Small intestine (tissue), 16 donors: Measurements from ENCODE around the gene PVALB. TPM values are rescaled to one million over a fixed set of nuclear protein-coding genes. Genes with fewer than 3 reads are reported as not detected.

Source experiments
- DNase-seq, 2 donors: peaks; one replicate each; pipeline versions ENCODE4 v3.0.0 to v3.0.0-alpha.2; 2013
- FAIRE-seq: peaks from 2 replicates; lab custom pipeline; 2012; peaks lifted over from hg19 to GRCh38; lab: Jason Lieb, UNC
- H3K27ac ChIP-seq, 3 donors: one replicate each; pipeline ENCODE4 v1.5.1; 2013; ENCODE audit warnings: low read length in 2 of 3, mild to moderate bottlenecking in 2 of 3, control low read depth in 1 of 3, inconsistent platforms in 1 of 3, low read depth in 1 of 3, moderate library complexity in 1 of 3
- H3K27me3 ChIP-seq, 3 donors: one replicate each; pipeline ENCODE4 v1.6.1; 2013; ENCODE audit warnings: low read length in 3 of 3, inconsistent platforms in 1 of 3; ENCODE audit not compliant: control insufficient read depth in 3 of 3, insufficient read depth in 3 of 3
- H3K36me3 ChIP-seq, 3 donors: one replicate each; pipeline ENCODE4 v1.6.1; 2013; ENCODE audit warnings: low read length in 3 of 3, inconsistent platforms in 1 of 3, low read depth in 1 of 3, mild to moderate bottlenecking in 1 of 3, moderate library complexity in 1 of 3; ENCODE audit not compliant: control insufficient read depth in 3 of 3, insufficient read depth in 2 of 3
- H3K4me1 ChIP-seq, 3 donors: one replicate each; pipeline ENCODE4 v1.6.1; 2013; ENCODE audit warnings: low read length in 2 of 3, inconsistent platforms in 1 of 3, low read depth in 1 of 3, mild to moderate bottlenecking in 1 of 3, moderate library complexity in 1 of 3; ENCODE audit not compliant: control insufficient read depth in 3 of 3, insufficient read depth in 2 of 3
- H3K4me3 ChIP-seq, 3 donors: one replicate each; pipeline ENCODE4 v1.5.1; 2013; ENCODE audit warnings: low read length in 3 of 3, control low read depth in 1 of 3, inconsistent platforms in 1 of 3, low read depth in 1 of 3, mild to moderate bottlenecking in 1 of 3, moderate library complexity in 1 of 3
- H3K9me3 ChIP-seq, 2 donors: one replicate each; pipeline ENCODE4 v1.6.1; 2013; ENCODE audit warnings: low read depth in 1 of 2, low read length in 1 of 2; ENCODE audit not compliant: control insufficient read depth in 2 of 2, insufficient read depth in 1 of 2
- WGBS, 3 donors: extraction: QIAGEN DNeasy Blood & Tissue Kit; methylation state at CpG; one replicate each; pipeline ENCODE4 v1.1.7; 2013; 5-methylcytosine and 5-hydroxymethylcytosine counted together
- long read RNA-seq, 10 donors: transcript quantifications; one replicate each; lab custom pipeline, GENCODE V29; 2026
- polyA plus RNA-seq, 4 donors: library from polyadenylated mRNA; stranded (reverse) in 3 of 4; unstranded in 1 of 4; fragments of 200-250 nt in 3 of 4; fragments of 120-200 nt in 1 of 4; gene quantifications; one replicate each; pipeline versions ENCODE4 v1.2.1 to v1.2.3, GENCODE V29; 2013
- donor health status: healthy with polysubstance abuse.
- donor health status: control.
- donor health status: control.
- donor health status: Bipolar disorder and iron deficiency.
- donor health status: healthy.

PVALB gene, protein sequence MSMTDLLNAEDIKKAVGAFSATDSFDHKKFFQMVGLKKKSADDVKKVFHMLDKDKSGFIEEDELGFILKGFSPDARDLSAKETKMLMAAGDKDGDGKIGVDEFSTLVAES
- polyA plus RNA-seq, result under 1 TPM in 1 of 4 donors, not detected in 3; 0.27 TPM
- long read RNA-seq, donor 1, result 0 reads
- long read RNA-seq, donor 2, result 0 reads
- long read RNA-seq, donor 3, result 0 reads
- long read RNA-seq, donor 4, result 0 reads
- long read RNA-seq, donor 5, result 0 reads
- long read RNA-seq, donor 6, result 0 reads
- long read RNA-seq, donor 7, result 0 reads
- long read RNA-seq, donor 8, partial matches to known transcripts, result 0 of 1 reads
- long read RNA-seq, donor 8, other reads (novel, unspliced or antisense), result 0 of 1 reads
- long read RNA-seq, donor 9, partial matches to known transcripts, result 0 of 1 reads
- long read RNA-seq, donor 9, other reads (novel, unspliced or antisense), result 0 of 1 reads
- long read RNA-seq, donor 10, partial matches to known transcripts, result 0 of 3 reads
- long read RNA-seq, donor 10, other reads (novel, unspliced or antisense), result 0 of 3 reads

GRCh38 chr22:36816636-36817524 lies at the start of gene PVALB:
Gene PVALB, minus strand, starts transcription at chr22:36817035. Its CDS starts 30 bp downstream, at chr22:36817005.
- Histone ChIP-seq H3K9me3 (no peaks in the 10 kb centered on the region), H3K36me3 (no peaks in the 10 kb centered on the region), H3K4me3 (no peak within 1 kb of the TSS), H3K27me3 (peaks cover 14 to 67% (median 43%) of the 10 kb centered on the region in 3 donors), H3K4me1 (no peaks in the 10 kb centered on the region), H3K27ac (no peak within 1 kb of the TSS)
- WGBS, 3 donors, result 1 to 3% (median 2%) methylated on average over 63 to 75 of the region's 75 CpGs
- peak; percentile 21 to 78 for DNase-seq
- FAIRE-seq, result no peak

GRCh38 chr22:36865346-36865745 lies 48.5 kb upstream of the PVALB start:
- no peak overlapping the region for H3K27ac ChIP-seq
- no peaks in the 10 kb centered on the region for H3K4me1 ChIP-seq
- H3K4me3 ChIP-seq, result no peak overlapping the region
- no peak for FAIRE-seq
- H3K36me3 ChIP-seq, result no peaks in the 10 kb centered on the region
- H3K9me3 ChIP-seq, result no peaks in the 10 kb centered on the region
- H3K27me3 ChIP-seq, result peaks cover 0 to 4% (median 0%) of the 10 kb centered on the region in 3 donors
- no peak for DNase-seq
- WGBS, 3 donors, result 29 to 34% (median 34%) methylated on average over 12 to 13 of the region's 13 CpGs

GRCh38 chr22:36864454-36865215 lies 47.8 kb upstream of the PVALB start:
- H3K4me3 ChIP-seq, result no peak overlapping the region
- FAIRE-seq, result no peak
- 75 to 81% (median 78%) methylated on average over 13 to 14 of the region's 14 CpGs for WGBS, 3 donors
- no peak for DNase-seq
- H3K27me3 ChIP-seq, result peaks cover 0 to 4% (median 0%) of the 10 kb centered on the region in 3 donors
- no peaks in the 10 kb centered on the region for H3K9me3 ChIP-seq
- H3K36me3 ChIP-seq, result no peaks in the 10 kb centered on the region
- no peak overlapping the region for H3K27ac ChIP-seq
- H3K4me1 ChIP-seq, result no peaks in the 10 kb centered on the region

GRCh38 chr22:36863979-36864378 lies 47.1 kb upstream of the PVALB start:
- peaks cover 0 to 4% (median 0%) of the 10 kb centered on the region in 3 donors for H3K27me3 ChIP-seq
- no peak overlapping the region for H3K27ac ChIP-seq
- 85 to 95% (median 88%) methylated on average over 6 of the region's 6 CpGs for WGBS, 3 donors
- H3K9me3 ChIP-seq, result no peaks in the 10 kb centered on the region
- no peak for DNase-seq
- no peak for FAIRE-seq
- no peak overlapping the region for H3K4me3 ChIP-seq
- H3K4me1 ChIP-seq, result no peaks in the 10 kb centered on the region
- H3K36me3 ChIP-seq, result no peaks in the 10 kb centered on the region

DNA sequence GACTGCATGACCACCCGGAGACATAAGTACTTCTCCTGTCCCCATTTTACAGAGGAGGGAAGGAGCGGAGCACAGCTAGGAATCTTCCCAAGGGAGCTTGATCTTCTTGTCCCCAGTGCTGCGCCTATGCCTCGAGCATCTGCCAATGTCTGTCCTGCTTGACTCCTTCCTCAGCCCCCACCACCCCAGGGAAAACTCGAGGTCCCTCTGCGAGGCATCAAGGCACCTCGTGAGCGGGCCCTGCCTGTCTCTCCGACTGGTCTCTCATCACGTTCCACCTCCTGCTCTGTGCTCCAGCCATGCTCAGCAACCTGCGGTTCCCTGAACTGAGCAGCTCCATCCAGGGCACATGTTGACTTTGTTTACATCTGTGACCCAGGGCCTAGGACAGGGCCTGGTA lies 46.4 kb upstream of the PVALB start:
- H3K36me3 ChIP-seq, result no peaks in the 10 kb centered on the region
- no peak overlapping the region for H3K4me3 ChIP-seq
- no peak for FAIRE-seq
- DNase-seq, result no peak
- H3K27ac ChIP-seq, result peak overlapping the region in 1 of 3 donors; percentile 92
- H3K4me1 ChIP-seq, result no peaks in the 10 kb centered on the region
- peaks cover 0 to 4% (median 0%) of the 10 kb centered on the region in 3 donors for H3K27me3 ChIP-seq
- 40 to 69% (median 53%) methylated on average over 11 of the region's 11 CpGs for WGBS, 3 donors
- H3K9me3 ChIP-seq, result no peaks in the 10 kb centered on the region

- Histone ChIP-seq H3K27me3 (peaks cover 0 to 4% (median 0%) of the 10 kb centered on the region in 3 donors), H3K36me3 (no peaks in the 10 kb centered on the region), H3K27ac (peak overlapping the region in 2 of 3 donors; percentile 2 to 92), H3K4me3 (no peak overlapping the region), H3K9me3 (no peaks in the 10 kb centered on the region), H3K4me1 (no peaks in the 10 kb centered on the region)
- FAIRE-seq (no peak), DNase-seq (no peak)
- whole genome bisulfite sequencing, 3 donors, result 72 to 76% (median 76%) methylated on average over 25 to 26 of the region's 26 CpGs
Observed at GRCh38 chr22:36862251-36863242, 45.7 kb upstream of the PVALB start.
